MV-4-11 (cell line): ENCODE data around the gene SERPINA3.
"Not testable (repeated sequence)": the region's sequence is repeated elsewhere in the genome, so short reads cannot be mapped to it uniquely, and the experiment has no call there.

Experiments
- DNase-seq: peaks from one replicate; lab custom pipeline; 2025; lab: John Stamatoyannopoulos, UW

SERPINA3 gene

GRCh38 chr14:94633121-94633520 lies 20.9 kb downstream of the SERPINA3 start:
- no peak for DNase-seq

GRCh38 chr14:94635154-94635553 lies 23.0 kb downstream of the SERPINA3 start:
- no peak for DNase-seq

GRCh38 chr14:94636744-94637412 lies 24.7 kb downstream of the SERPINA3 start:
- peak; percentile 26 for DNase-seq

GRCh38 chr14:94637814-94638213 lies 25.6 kb downstream of the SERPINA3 start:
- not testable (repeated sequence) for DNase-seq

- no peak for DNase-seq
Measured at GRCh38 chr14:94638339-94638738, 26.1 kb downstream of the SERPINA3 start.

- DNase-seq, result no peak
Measured at GRCh38 chr14:94638961-94639817, 27.0 kb downstream of the SERPINA3 start.

GRCh38 chr14:94640721-94641631 lies 28.8 kb downstream of the SERPINA3 start:
- no peak for DNase-seq

- no peak for DNase-seq
Measured at GRCh38 chr14:94641632-94641955, 29.4 kb downstream of the SERPINA3 start.

- no peak for DNase-seq
Measured at GRCh38 chr14:94643316-94644101, 31.3 kb downstream of the SERPINA3 start.

GRCh38 chr14:94644102-94644535 lies 31.9 kb downstream of the SERPINA3 start:
- no peak for DNase-seq

- no peak for DNase-seq
Measured at GRCh38 chr14:94646066-94646465, 33.9 kb downstream of the SERPINA3 start.

GRCh38 chr14:94646481-94646880 lies 34.3 kb downstream of the SERPINA3 start:
- DNase-seq, result no peak

GRCh38 chr14:94648801-94649200 lies 36.6 kb downstream of the SERPINA3 start:
- no peak for DNase-seq

- no peak for DNase-seq
Measured at GRCh38 chr14:94649543-94650443, 37.6 kb downstream of the SERPINA3 start.

GRCh38 chr14:94650444-94650775 lies 38.2 kb downstream of the SERPINA3 start:
- DNase-seq, result no peak

GRCh38 chr14:94650806-94651805 lies 38.9 kb downstream of the SERPINA3 start:
- no peak for DNase-seq

- no peak for DNase-seq
Measured at GRCh38 chr14:94653321-94653720, 41.1 kb downstream of the SERPINA3 start.

GRCh38 chr14:94654071-94654861 lies 42.1 kb downstream of the SERPINA3 start:
- peak; percentile 10 for DNase-seq
